ENCODE results near the gene NME8. TPM values are rescaled to one million over a fixed set of nuclear protein-coding genes. Genes with fewer than 3 reads are reported as not detected.
"Not testable (repeated sequence)": the region's sequence is repeated elsewhere in the genome, so short reads cannot be mapped to it uniquely, and the experiment has no call there.

The NME8 gene, protein sequence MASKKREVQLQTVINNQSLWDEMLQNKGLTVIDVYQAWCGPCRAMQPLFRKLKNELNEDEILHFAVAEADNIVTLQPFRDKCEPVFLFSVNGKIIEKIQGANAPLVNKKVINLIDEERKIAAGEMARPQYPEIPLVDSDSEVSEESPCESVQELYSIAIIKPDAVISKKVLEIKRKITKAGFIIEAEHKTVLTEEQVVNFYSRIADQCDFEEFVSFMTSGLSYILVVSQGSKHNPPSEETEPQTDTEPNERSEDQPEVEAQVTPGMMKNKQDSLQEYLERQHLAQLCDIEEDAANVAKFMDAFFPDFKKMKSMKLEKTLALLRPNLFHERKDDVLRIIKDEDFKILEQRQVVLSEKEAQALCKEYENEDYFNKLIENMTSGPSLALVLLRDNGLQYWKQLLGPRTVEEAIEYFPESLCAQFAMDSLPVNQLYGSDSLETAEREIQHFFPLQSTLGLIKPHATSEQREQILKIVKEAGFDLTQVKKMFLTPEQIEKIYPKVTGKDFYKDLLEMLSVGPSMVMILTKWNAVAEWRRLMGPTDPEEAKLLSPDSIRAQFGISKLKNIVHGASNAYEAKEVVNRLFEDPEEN
- total RNA-seq = not detected
- long read RNA-seq, donor 1 = 0 reads
- long read RNA-seq, donor 2 = 0 reads

GRCh38 chr7:37848297-37848696, at the start of gene NME8:
Gene NME8, plus strand, starts transcription at chr7:37848597. Its CDS starts 1,670 bp downstream, at chr7:37850267.
- Histone ChIP-seq H3K4me1 (ENCODE audit: low read depth) (no peaks in the 10 kb centered on the region), H3K4me3 (no peak within 1 kb of the TSS), H3K36me3 (ENCODE audit: low read depth) (no peaks in the 10 kb centered on the region), H3K9me3 (no peaks in the 10 kb centered on the region)
- no peak for ATAC-seq
- no peak for DNase-seq
- TF ChIP-seq, protein P1, sequence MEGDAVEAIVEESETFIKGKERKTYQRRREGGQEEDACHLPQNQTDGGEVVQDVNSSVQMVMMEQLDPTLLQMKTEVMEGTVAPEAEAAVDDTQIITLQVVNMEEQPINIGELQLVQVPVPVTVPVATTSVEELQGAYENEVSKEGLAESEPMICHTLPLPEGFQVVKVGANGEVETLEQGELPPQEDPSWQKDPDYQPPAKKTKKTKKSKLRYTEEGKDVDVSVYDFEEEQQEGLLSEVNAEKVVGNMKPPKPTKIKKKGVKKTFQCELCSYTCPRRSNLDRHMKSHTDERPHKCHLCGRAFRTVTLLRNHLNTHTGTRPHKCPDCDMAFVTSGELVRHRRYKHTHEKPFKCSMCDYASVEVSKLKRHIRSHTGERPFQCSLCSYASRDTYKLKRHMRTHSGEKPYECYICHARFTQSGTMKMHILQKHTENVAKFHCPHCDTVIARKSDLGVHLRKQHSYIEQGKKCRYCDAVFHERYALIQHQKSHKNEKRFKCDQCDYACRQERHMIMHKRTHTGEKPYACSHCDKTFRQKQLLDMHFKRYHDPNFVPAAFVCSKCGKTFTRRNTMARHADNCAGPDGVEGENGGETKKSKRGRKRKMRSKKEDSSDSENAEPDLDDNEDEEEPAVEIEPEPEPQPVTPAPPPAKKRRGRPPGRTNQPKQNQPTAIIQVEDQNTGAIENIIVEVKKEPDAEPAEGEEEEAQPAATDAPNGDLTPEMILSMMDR (IDR thresholded peaks at IDR 0.05) = no peak
- intact Hi-C loops (cut with DNase I, micrococcal nuclease) = no loop called here

- Histone ChIP-seq H3K4me3 (no peak overlapping the region), H3K9me3 (no peaks in the 10 kb centered on the region), H3K36me3 (ENCODE audit: low read depth) (no peaks in the 10 kb centered on the region), H3K4me1 (ENCODE audit: low read depth) (no peaks in the 10 kb centered on the region)
- no peak for DNase-seq
- intact Hi-C loops (cut with DNase I, micrococcal nuclease) = no loop called here
- ATAC-seq = no peak
- TF ChIP-seq, protein P1 (IDR thresholded peaks at IDR 0.05) = no peak
Measured at GRCh38 chr7:37806152-37806551, 42.2 kb upstream of the NME8 start.

GRCh38 chr7:37812161-37812580, 36.2 kb upstream of the NME8 start:
- DNase-seq; H3K4me1 ChIP-seq (ENCODE audit: low read depth); H3K36me3 ChIP-seq (ENCODE audit: low read depth); H3K9me3 ChIP-seq; H3K4me3 ChIP-seq; ATAC-seq; intact Hi-C loops (cut with DNase I, micrococcal nuclease): not testable (repeated sequence)

DNA sequence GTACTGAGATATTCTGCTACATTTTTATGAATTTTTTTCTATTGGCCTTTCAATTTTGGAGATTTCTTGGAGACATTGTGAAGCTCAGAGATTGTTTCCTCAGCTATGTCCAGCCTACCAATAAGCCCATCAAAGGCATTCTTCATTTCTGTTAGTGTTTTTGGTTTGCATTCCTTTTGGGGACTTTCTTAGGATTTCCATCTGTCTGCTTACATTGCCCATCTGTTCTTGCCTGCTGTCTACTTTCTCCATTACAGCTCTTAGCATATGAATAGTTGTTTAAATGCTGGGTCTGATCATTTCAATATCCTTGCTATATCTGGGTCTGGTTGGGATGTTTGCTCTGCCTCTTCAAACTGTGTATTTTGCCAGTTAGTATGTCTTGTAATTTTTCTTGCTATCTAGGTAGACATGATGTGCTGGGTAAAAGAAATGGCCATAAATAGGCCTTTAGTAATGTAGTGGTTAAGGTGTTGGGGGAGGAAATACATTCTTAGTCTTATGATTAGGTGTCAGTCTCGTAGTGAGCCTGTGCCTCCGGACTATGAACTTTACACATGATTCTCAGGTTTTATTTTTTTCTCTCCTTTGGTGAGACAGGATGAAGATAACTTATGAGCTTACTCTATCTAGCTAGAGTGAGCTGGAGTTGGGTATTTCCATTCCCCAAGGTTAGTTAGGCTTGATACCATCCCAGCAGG, 32.6 kb upstream of the NME8 start:
- Histone ChIP-seq H3K4me3 (no peak overlapping the region), H3K9me3 (no peaks in the 10 kb centered on the region), H3K36me3 (ENCODE audit: low read depth) (no peaks in the 10 kb centered on the region), H3K4me1 (ENCODE audit: low read depth) (no peaks in the 10 kb centered on the region)
- DNase-seq (no peak), ATAC-seq (no peak)
- intact Hi-C loops (cut with DNase I, micrococcal nuclease) = no loop called here
- TF ChIP-seq, protein P1 (IDR thresholded peaks at IDR 0.05) = no peak

- TF ChIP-seq, protein P1 (IDR thresholded peaks at IDR 0.05) = no peak
- intact Hi-C loops (cut with DNase I, micrococcal nuclease) = no loop called here
- no peak overlapping the region for H3K4me3 ChIP-seq
- no peaks in the 10 kb centered on the region for H3K9me3 ChIP-seq
- no peak for DNase-seq
- no peaks in the 10 kb centered on the region for H3K36me3 ChIP-seq (ENCODE audit: low read depth)
- H3K4me1 ChIP-seq (ENCODE audit: low read depth) = no peaks in the 10 kb centered on the region
- no peak for ATAC-seq
Measured at GRCh38 chr7:37816922-37817590, 31.3 kb upstream of the NME8 start.

All from mucosa of descending colon (tissue), 3 donors.